H9 (cell line): ENCODE measurements around the gene DIS3L. TPM values are rescaled to one million over a fixed set of nuclear protein-coding genes. Genes with fewer than 3 reads are reported as not detected.

Source experiments
- DNase-seq: peaks from one replicate; pipeline ENCODE4 v3.0.0-alpha.2; 2017
- H2AFZ ChIP-seq: one replicate; pipeline ENCODE4 v1.6.1; 2013; ENCODE audit warnings: mild to moderate bottlenecking, low read length, control low read depth, moderate library complexity
- H2AK5ac ChIP-seq: 2 replicates; pipeline ENCODE4 v1.6.1; 2013; ENCODE audit warnings: low read length, control low read depth, mixed read lengths; ENCODE audit not compliant: insufficient read length
- H2BK120ac ChIP-seq: one replicate; pipeline ENCODE4 v1.6.1; 2013; ENCODE audit warnings: low read depth, mild to moderate bottlenecking, low read length, control low read depth, inconsistent platforms; ENCODE audit not compliant: poor library complexity, severe bottlenecking
- H2BK12ac ChIP-seq: 2 replicates; pipeline ENCODE4 v1.6.1; 2013; ENCODE audit warnings: low read length, control low read depth, mixed read lengths, low read depth; ENCODE audit not compliant: insufficient read length
- H2BK15ac ChIP-seq: 2 replicates; pipeline ENCODE4 v1.6.1; 2013; ENCODE audit warnings: low read depth, low read length, control low read depth
- H2BK20ac ChIP-seq: one replicate; pipeline ENCODE4 v1.6.1; 2013; ENCODE audit warnings: low read depth, mild to moderate bottlenecking, low read length, control low read depth, inconsistent platforms; ENCODE audit not compliant: poor library complexity, severe bottlenecking
- H2BK5ac ChIP-seq: 2 replicates; pipeline ENCODE4 v1.6.1; 2013; ENCODE audit warnings: low read length, control low read depth, mixed read lengths; ENCODE audit not compliant: insufficient read length
- H3K14ac ChIP-seq: 2 replicates; pipeline ENCODE4 v1.6.1; 2013; ENCODE audit warnings: low read length, control low read depth; ENCODE audit not compliant: insufficient read depth
- H3K18ac ChIP-seq: 2 replicates; pipeline ENCODE4 v1.6.1; 2013; ENCODE audit warnings: low read depth, mild to moderate bottlenecking, mixed read lengths, low read length, control low read depth; ENCODE audit not compliant: insufficient read length
- H3K23ac ChIP-seq: 2 replicates; pipeline ENCODE4 v1.6.1; 2013; ENCODE audit warnings: low read length, control low read depth, mixed read lengths, low read depth; ENCODE audit not compliant: insufficient read length
- H3K23me2 ChIP-seq: 2 replicates; pipeline ENCODE4 v1.6.1; 2013; ENCODE audit warnings: low read depth, mild to moderate bottlenecking, mixed read lengths, low read length, control low read depth; ENCODE audit not compliant: insufficient read length, poor library complexity, severe bottlenecking
- H3K27ac ChIP-seq: 2 replicates; pipeline ENCODE4 v1.5.1; 2013; ENCODE audit warnings: low read length, control low read depth, mixed read lengths, low read depth; ENCODE audit not compliant: insufficient read length
- H3K27me3 ChIP-seq: 2 replicates; pipeline ENCODE4 v1.6.1; 2013; ENCODE audit warnings: low read length, control low read depth, inconsistent platforms; ENCODE audit not compliant: insufficient read depth
- H3K4ac ChIP-seq: 2 replicates; pipeline ENCODE4 v1.6.1; 2013; ENCODE audit warnings: low read depth, mild to moderate bottlenecking, control low read depth, inconsistent platforms, low read length, moderate library complexity
- H3K4me1 ChIP-seq: 2 replicates; pipeline ENCODE4 v1.6.1; 2013; ENCODE audit warnings: low read length, control low read depth, inconsistent platforms; ENCODE audit not compliant: insufficient read depth
- H3K4me2 ChIP-seq: 2 replicates; pipeline ENCODE4 v1.6.1; 2013; ENCODE audit warnings: low read length, control low read depth, mixed read lengths; ENCODE audit not compliant: insufficient read length, insufficient read depth
- H3K56ac ChIP-seq: 2 replicates; pipeline ENCODE4 v1.6.1; 2013; ENCODE audit warnings: low read depth, mild to moderate bottlenecking, mixed read lengths, low read length, control low read depth; ENCODE audit not compliant: insufficient read length
- H3K79me1 ChIP-seq: 2 replicates; pipeline ENCODE4 v1.6.1; 2013; ENCODE audit warnings: low read depth, mild to moderate bottlenecking, moderate library complexity, low read length, control low read depth, inconsistent platforms; ENCODE audit not compliant: insufficient read depth, poor library complexity, severe bottlenecking
- H3K79me2 ChIP-seq: 2 replicates; pipeline ENCODE4 v1.6.1; 2013; ENCODE audit warnings: low read length, control low read depth, inconsistent platforms; ENCODE audit not compliant: insufficient read depth
- H3K9ac ChIP-seq: 2 replicates; pipeline ENCODE4 v1.6.1; 2013; ENCODE audit warnings: low read length, control low read depth, mixed read lengths; ENCODE audit not compliant: insufficient read length; ENCODE audit errors: extremely low read depth
- H3K9me3 ChIP-seq: one replicate; pipeline ENCODE4 v1.6.1; 2013; ENCODE audit warnings: low read depth, low read length, inconsistent platforms; ENCODE audit not compliant: control insufficient read depth
- H3T11ph ChIP-seq: one replicate; pipeline ENCODE4 v1.6.1; 2013; ENCODE audit warnings: mild to moderate bottlenecking, low read length, control low read depth, inconsistent platforms
- H4K20me1 ChIP-seq: one replicate; pipeline ENCODE4 v1.6.1; 2013; ENCODE audit not compliant: control insufficient read depth, insufficient read length, insufficient read depth
- H4K5ac ChIP-seq: 2 replicates; pipeline ENCODE4 v1.6.1; 2013; ENCODE audit warnings: low read depth, mild to moderate bottlenecking, mixed read lengths, low read length, control low read depth; ENCODE audit not compliant: insufficient read length
- H4K8ac ChIP-seq: replicated peaks from 2 replicates; pipeline ENCODE4 v1.6.1; 2013; ENCODE audit warnings: low read length, control low read depth, mixed read lengths, low read depth; ENCODE audit not compliant: insufficient read length
- H4K91ac ChIP-seq: 2 replicates; pipeline ENCODE4 v1.6.1; 2013; ENCODE audit warnings: low read depth, mild to moderate bottlenecking, moderate library complexity, mixed read lengths, low read length, control low read depth; ENCODE audit not compliant: insufficient read length
- H3K27ac Mint-ChIP-seq, 3 experiments: 2 replicates in 2 of 3; 3 replicates in 1 of 3; pipeline ENCODE4 v1.8.0; 2020 to 2021; ENCODE audit warnings: mixed read lengths in 3 of 3, mild to moderate bottlenecking in 1 of 3, moderate library complexity in 1 of 3
- H3K27me3 Mint-ChIP-seq: 2 replicates; pipeline ENCODE4 v1.8.0; 2021; ENCODE audit warnings: low read depth, mild to moderate bottlenecking, moderate library complexity, mixed read lengths
- H3K36me3 Mint-ChIP-seq, 3 experiments: 2 replicates in 2 of 3; 3 replicates in 1 of 3; pipeline ENCODE4 v1.8.0; 2020 to 2021; ENCODE audit warnings: low read depth in 3 of 3, mixed read lengths in 3 of 3; ENCODE audit not compliant: insufficient read depth in 1 of 3
- H3K4me1 Mint-ChIP-seq, 2 experiments: 2 replicates each; pipeline ENCODE4 v1.8.0; 2020; ENCODE audit warnings: mixed read lengths in 2 of 2
- H3K4me3 Mint-ChIP-seq, 2 experiments: 2 replicates in 1 of 2; 3 replicates in 1 of 2; pipeline ENCODE4 v1.8.0; 2020 to 2021; ENCODE audit warnings: mild to moderate bottlenecking in 2 of 2, mixed read lengths in 2 of 2, moderate library complexity in 1 of 2
- H3K9me3 Mint-ChIP-seq, 2 experiments: 2 replicates in 1 of 2; 3 replicates in 1 of 2; pipeline ENCODE4 v1.8.0; 2020; ENCODE audit warnings: mild to moderate bottlenecking in 2 of 2, mixed read lengths in 2 of 2, moderate library complexity in 1 of 2
- WGBS: extraction: QIAGEN DNeasy Blood & Tissue Kit; methylation state at CpG from one replicate; pipeline ENCODE4 v1.1.7; 2013; ENCODE audit warnings: missing lambda C conversion rate, low lambda C conversion rate, mixed read lengths; ENCODE audit not compliant: insufficient read length; ENCODE audit errors: extremely low coverage; 5-methylcytosine and 5-hydroxymethylcytosine counted together
- total RNA-seq: library from RNA; stranded (reverse); gene quantifications from 2 replicates; pipeline ENCODE4 v1.2.1, GENCODE V29; 2021
- TF ChIP-seq, protein P1 (sequence below): fragments of 200-600 bp; sonication (generic); conservative IDR thresholded peaks from 3 replicates; pipeline ENCODE4 v1.8.0; 2021; ENCODE audit warnings: antibody characterized with exemption, mild to moderate bottlenecking

DIS3L gene
- total RNA-seq, 1 experiment from 2014 or later = 30.2 TPM

- Histone ChIP-seq H3K23ac (no peak overlapping the region), H3K14ac (no peak overlapping the region), H2BK12ac (no peak overlapping the region), H4K8ac (no peak overlapping the region), H4K5ac (no peak overlapping the region), H4K91ac (no peak overlapping the region), H3K18ac (no peak overlapping the region), H2BK20ac (no peak overlapping the region), H3K4me1 (no peaks in the 10 kb centered on the region), H3K79me1 (no peaks in the 10 kb centered on the region), H4K20me1 (no peaks in the 10 kb centered on the region), H2BK120ac (no peak overlapping the region), H2AK5ac (no peak overlapping the region), H3K9ac (no peak overlapping the region), H3K4ac (no peak overlapping the region), H3K27ac (no peak overlapping the region), H3K9me3 (no peaks in the 10 kb centered on the region), H3K79me2 (no peaks in the 10 kb centered on the region), H3K4me2 (no peak overlapping the region), H3T11ph (no peak overlapping the region), H2AFZ (no peak overlapping the region), H3K27me3 (no peaks in the 10 kb centered on the region; the same call in 1 of the 2 replicates), H3K23me2 (no peaks in the 10 kb centered on the region), H2BK15ac (no peak overlapping the region), H2BK5ac (no peak overlapping the region), H3K56ac (no peak overlapping the region)
- Mint-ChIP-seq H3K36me3 (peaks cover 19 to 53% (median 45%) of the 10 kb centered on the region in 3 experiments; a peak in 6 of 7 replicates), H3K9me3 (no peaks in the 10 kb centered on the region), H3K4me1 (peaks cover 0 to 2% of the 10 kb centered on the region in 2 experiments; a peak in 1 of 4 replicates), H3K27ac (no peak overlapping the region), H3K27me3 (no peaks in the 10 kb centered on the region), H3K4me3 (no peak overlapping the region)
- DNase-seq = no peak
- WGBS = no CpG with 5 or more reads among the region's 3 CpGs
- TF ChIP-seq, protein P1, sequence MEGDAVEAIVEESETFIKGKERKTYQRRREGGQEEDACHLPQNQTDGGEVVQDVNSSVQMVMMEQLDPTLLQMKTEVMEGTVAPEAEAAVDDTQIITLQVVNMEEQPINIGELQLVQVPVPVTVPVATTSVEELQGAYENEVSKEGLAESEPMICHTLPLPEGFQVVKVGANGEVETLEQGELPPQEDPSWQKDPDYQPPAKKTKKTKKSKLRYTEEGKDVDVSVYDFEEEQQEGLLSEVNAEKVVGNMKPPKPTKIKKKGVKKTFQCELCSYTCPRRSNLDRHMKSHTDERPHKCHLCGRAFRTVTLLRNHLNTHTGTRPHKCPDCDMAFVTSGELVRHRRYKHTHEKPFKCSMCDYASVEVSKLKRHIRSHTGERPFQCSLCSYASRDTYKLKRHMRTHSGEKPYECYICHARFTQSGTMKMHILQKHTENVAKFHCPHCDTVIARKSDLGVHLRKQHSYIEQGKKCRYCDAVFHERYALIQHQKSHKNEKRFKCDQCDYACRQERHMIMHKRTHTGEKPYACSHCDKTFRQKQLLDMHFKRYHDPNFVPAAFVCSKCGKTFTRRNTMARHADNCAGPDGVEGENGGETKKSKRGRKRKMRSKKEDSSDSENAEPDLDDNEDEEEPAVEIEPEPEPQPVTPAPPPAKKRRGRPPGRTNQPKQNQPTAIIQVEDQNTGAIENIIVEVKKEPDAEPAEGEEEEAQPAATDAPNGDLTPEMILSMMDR = no peak
Measured at GRCh38 chr15:66308531-66308930, 15.2 kb downstream of the DIS3L start.
